LNCaP clone FGC (cell line): ENCODE data around the gene MUS81.
"Not testable (repeated sequence)": the region's sequence is repeated elsewhere in the genome, so short reads cannot be mapped to it uniquely, and the experiment has no call there.

Experiments used
- DNase-seq: peaks from one replicate; pipeline ENCODE4 v3.0.0-alpha.2; 2011; ENCODE audit warnings: low read depth
- H3K4me3 ChIP-seq: 2 replicates; pipeline ENCODE4 v1.5.1; 2011; ENCODE audit warnings: mild to moderate bottlenecking, low read depth, low read length, control low read depth
- TF ChIP-seq, protein P1 (sequence below): IDR thresholded peaks from 2 replicates; pipeline ENCODE4 v1.5.1; 2012; ENCODE audit warnings: mild to moderate bottlenecking; ENCODE audit not compliant: control insufficient read depth, insufficient read depth; ENCODE audit errors: extremely low read depth

The MUS81 gene

DNA sequence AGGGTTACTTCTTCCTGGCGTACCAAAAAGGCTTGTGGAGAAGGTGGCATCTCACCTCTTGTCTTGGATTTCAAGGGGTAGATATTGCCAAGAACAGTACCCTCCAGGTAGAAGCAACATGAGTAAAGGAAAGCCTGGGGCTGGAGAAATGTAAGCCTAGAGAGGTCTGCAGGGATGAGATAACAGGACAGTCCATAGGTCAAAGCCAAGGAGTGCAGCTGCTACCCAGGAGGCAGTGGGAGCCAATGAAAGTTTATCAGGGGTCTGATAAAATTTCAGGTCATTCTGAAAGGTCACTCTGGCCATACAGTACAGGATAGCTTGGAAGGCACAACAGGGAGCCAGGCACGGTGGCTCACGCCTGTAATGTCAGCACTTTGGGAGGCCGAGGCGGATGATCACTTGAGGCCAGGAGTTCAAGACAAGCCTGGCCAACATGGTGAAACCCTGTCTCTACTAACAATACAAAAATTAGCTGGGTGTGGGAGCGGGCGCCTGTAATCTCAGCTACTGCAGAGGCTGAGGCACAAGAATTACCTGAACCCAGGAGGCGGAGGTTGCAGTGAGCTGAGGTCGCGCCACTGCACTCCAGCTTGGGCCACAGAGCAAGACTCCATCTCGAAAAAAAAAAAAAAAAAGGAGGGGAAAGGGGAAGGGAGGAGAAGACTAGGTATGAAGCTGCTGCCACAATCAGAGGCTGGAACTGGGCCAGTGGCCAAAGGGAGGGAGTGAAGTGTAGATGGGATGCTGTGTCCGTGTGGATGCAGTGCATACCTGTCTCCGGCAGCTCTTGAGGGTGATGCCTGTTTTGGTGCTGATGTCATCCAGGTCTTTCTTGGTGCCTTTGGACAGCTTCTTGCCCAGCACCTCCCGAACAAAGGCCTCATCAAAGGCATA lies 26.8 kb downstream of the MUS81 start:
- peak overlapping the region; percentile 83 for H3K4me3 ChIP-seq
- DNase-seq: no peak
- TF ChIP-seq, protein P1, sequence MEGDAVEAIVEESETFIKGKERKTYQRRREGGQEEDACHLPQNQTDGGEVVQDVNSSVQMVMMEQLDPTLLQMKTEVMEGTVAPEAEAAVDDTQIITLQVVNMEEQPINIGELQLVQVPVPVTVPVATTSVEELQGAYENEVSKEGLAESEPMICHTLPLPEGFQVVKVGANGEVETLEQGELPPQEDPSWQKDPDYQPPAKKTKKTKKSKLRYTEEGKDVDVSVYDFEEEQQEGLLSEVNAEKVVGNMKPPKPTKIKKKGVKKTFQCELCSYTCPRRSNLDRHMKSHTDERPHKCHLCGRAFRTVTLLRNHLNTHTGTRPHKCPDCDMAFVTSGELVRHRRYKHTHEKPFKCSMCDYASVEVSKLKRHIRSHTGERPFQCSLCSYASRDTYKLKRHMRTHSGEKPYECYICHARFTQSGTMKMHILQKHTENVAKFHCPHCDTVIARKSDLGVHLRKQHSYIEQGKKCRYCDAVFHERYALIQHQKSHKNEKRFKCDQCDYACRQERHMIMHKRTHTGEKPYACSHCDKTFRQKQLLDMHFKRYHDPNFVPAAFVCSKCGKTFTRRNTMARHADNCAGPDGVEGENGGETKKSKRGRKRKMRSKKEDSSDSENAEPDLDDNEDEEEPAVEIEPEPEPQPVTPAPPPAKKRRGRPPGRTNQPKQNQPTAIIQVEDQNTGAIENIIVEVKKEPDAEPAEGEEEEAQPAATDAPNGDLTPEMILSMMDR: no peak

DNA sequence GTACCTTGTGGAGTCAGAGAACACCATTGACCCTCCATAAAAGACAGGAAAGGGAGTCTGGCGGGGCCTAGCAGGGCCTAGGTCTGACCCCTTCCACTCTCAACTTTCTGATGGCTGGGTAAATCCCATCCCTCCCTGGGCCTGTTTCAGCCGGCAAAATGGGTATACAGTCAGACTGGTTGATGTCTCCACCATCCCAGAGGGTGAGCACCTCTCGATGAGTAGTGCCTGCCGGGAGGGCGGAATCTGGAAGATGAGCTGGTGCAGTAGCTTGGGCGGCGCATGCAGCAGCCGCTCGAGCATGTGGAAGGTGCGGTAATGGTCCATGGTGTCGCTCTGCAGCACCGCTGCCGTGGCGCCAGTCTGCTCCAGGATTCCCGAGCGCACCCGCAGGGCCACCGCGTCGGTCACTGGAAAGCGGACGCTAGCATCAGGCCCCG lies 27.5 kb downstream of the MUS81 start:
- H3K4me3 ChIP-seq: peak overlapping the region; percentile 83
- TF ChIP-seq, protein P1: no peak
- DNase-seq: peak; percentile 6

DNA sequence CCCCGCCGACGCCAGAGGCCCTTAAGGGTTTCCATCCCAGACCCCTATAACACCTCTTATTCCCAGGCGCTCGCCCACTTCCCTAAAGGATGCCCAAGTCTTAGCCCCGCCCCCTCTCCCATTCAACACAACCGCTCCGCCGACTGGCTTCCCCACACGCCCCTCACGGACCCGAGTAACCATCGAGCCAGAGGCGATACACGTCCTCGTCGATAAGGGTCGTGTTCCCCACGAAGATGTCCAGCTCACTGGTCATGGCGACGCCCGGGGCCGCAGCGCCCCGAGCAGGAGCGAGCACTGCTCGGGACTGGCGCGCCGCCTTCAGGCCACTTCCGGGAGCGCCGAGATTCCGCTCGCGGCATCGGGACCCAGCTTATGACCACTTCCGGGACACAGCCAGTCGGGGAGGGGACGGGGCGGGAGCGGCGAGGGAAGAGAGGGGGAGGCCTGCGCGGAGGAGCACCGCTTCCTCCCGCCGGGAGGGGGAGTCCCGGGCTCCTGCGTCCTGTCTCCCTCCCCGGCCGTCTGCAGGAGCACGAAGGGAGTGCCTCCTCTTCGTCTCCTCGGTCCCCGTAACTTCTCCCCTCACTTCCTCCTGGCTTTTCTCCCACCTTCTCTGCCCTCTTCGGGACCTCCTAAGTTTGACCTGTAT lies 28.1 kb downstream of the MUS81 start, which contains the start of gene FIBP:
FIBP (minus strand) TSS at position 309 of the 652 bp plus-strand sequence; CDS start at position 256, 53 bp downstream.
- H3K4me3 ChIP-seq: peak within 1 kb of the TSS; percentile 83
- TF ChIP-seq, protein P1: peak; percentile 71
- DNase-seq: peak; percentile 83

DNA sequence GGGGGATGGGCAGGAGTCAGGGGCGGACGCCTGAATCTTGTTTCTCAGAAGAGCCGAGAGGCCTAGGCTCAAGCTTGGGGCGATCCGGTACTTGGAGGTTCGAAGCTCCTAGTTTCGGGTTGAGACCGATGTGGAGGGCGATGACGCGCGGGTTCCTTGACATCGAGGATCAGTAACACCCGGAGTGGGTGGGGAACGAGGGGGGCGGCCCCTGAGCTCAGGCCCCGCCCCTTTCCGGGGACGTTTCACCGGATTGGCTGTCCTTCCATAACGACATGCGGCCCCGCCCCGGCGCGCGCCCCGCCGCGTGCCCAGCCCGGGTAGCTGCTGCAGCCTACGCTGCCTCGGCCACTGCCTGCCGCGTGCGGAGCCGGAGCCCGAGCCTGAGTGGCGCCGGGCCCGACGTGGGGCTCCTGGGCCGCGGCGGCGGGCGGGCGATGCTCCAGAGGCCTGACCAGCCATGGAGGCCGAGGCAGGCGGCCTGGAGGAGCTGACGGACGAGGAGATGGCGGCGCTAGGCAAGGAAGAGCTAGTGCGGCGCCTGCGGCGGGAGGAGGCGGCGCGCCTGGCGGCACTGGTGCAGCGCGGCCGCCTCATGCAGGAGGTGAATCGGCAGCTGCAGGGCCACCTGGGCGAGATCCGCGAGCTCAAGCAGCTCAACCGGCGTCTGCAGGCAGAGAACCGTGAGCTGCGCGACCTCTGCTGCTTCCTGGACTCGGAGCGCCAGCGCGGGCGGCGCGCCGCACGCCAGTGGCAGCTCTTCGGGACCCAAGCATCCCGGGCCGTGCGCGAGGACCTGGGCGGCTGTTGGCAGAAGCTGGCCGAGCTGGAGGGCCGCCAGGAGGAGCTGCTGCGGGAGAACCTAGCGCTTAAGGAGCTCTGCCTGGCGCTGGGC lies 30.3 kb downstream of the MUS81 start, which contains the start of gene CCDC85B:
CCDC85B (plus strand) TSS at position 350 of the 895 bp plus-strand sequence; CDS start at position 461, 111 bp downstream.
- TF ChIP-seq, protein P1: no peak
- peak; percentile 75 for DNase-seq
- H3K4me3 ChIP-seq: peak within 1 kb of the TSS; percentile 60

DNA sequence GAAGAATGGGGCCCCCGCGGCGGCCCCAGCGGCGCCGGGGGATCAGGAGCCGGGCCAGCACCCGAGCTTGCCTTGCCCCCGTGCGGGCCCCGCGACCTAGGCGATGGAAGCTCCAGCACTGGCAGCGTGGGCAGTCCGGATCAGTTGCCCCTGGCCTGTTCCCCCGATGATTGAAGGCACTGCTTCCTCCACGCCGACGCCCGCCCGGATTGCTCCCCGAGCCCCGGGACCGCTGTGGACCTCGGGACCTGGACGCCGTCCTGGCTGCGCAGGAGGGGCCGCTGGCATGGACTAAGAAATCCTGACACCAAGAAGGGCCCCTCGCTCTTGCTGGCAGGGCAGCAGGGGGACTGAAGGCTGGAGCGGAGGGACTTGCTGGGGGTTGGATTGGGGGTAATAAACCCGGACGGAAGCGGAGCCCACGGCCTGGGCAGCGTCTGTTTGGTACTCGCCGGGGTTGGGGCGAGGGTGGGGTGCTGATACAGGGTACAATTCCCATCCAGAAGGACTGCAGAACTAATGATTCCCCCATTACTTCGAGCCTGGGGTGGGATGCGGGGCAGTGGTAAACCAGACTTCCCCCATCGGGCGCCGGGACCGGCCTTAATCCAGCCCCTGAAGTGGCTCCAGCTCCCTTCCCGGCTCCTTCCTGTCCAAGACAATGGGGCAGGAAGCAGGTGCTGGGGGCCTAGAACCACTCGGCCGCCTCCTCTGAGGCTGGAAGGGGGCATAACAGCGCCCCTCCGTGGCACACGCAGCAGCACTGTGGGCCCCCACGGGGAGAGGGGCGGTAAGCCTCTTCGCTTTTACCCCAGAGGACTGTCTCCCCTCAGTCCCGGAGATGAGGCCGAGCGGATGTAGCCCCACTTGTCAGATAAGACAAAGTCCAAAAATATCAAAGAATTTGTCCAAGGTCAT lies 31.2 kb downstream of the MUS81 start:
- TF ChIP-seq, protein P1: no peak
- DNase-seq: no peak
- peak overlapping the region; percentile 60 for H3K4me3 ChIP-seq

DNA sequence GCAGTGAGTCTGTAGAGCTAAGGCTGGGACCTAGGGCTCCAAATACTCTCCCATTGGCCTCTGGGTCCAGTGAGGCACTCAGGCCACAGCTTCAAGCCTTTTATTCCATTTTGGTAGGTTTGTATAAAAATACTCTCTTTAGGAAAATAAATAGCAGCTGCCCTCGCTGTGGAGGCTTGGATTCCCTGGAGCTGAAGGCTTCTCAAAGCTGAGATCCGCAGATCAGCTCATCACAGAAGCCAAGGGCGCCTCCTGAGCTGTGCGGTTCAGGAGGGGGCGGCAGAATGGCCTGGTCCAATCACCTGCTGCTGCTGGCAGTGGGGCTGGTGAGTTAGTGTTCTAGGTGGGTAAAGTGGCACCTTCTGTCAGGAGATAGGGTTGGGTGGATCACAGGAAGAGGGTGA lies 31.9 kb downstream of the MUS81 start:
- DNase-seq: not testable (repeated sequence)

More for the DNA sequence above, 31.9 kb downstream of the MUS81 start:
- peak overlapping the region; percentile 60; the same call in 1 of the 2 replicates for H3K4me3 ChIP-seq
